HG03469 (cell line): ENCODE results near the gene SPPL3.
"Not testable (repeated sequence)": the region's sequence is repeated elsewhere in the genome, so short reads cannot be mapped to it uniquely, and the experiment has no call there.

Source experiments
- ATAC-seq: cut with Tn5 transposase; IDR thresholded peaks from one replicate; pipeline ENCODE4 v1.9.1; 2021; ENCODE audit warnings: mild to moderate bottlenecking, moderate library complexity, moderate number of reproducible peaks; ENCODE audit not compliant: unreplicated experiment

SPPL3 gene

GRCh38 chr12:120732198-120732597, 172.0 kb downstream of the SPPL3 start:
- not testable (repeated sequence) for ATAC-seq

GRCh38 chr12:120726961-120727360, 177.2 kb downstream of the SPPL3 start:
- ATAC-seq, result no peak

DNA sequence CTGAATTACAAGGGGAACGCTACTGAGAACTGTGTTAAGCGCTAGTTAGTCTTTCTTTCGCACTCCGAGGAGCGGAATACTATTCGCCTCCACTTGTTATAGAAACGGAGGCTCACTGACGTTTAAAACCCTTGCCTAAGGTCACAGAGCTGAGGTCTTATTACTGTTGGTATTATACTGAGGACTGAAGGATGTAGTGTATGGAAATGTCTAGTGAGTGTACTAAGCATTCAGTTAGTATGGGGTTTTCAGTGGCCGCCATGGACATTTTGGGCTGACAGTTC, 177.7 kb downstream of the SPPL3 start:
- no peak for ATAC-seq

DNA sequence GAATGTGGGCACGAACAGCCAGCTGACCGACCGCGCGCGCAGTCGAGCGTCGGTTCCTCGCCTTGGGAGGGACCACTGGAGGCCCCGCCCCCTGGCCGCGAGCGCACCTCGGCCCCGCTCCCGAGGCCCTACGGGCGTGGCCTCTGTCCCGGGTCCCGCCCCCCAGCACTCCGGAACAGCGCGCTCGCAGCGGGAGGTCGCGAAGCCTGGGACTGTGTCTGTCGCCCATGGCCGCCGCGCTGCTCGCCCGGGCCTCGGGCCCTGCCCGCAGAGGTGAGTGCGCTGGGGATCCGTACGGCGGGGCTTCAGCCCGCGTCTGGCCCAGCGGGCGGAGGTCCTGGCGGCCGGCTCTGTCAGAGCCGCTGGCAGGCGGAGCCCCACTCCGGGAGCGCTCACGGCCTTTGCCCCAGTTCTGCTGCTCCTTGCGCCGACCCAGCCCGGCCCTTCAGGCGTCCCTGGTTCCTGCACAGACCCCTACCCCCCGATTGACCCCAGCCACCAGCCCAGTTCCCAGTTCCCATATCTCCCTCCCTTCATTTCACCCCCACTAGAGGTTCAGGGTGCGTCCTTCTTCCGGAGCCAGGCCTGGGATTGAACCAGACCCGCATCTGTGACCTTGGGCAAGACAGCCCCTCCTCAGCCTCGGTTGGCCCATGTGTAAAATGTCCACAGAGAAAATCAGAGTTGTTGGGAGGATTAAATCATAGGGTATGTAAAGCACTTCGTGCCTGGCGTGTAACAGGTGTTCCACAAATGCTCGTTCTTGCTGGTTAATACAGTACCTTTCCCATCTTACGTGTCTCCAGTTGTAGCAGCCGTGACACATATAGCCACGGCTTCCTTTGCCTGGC, 178.3 kb downstream of the SPPL3 start, which contains the start of gene ACADS:
Gene ACADS, plus strand, starts transcription at position 168 of the 851 bp plus-strand sequence. Its CDS starts 60 bp downstream, at position 228.
- ATAC-seq, result peak; percentile 81

GRCh38 chr12:120725151-120725658, 179.0 kb downstream of the SPPL3 start:
- ATAC-seq, result no peak

DNA sequence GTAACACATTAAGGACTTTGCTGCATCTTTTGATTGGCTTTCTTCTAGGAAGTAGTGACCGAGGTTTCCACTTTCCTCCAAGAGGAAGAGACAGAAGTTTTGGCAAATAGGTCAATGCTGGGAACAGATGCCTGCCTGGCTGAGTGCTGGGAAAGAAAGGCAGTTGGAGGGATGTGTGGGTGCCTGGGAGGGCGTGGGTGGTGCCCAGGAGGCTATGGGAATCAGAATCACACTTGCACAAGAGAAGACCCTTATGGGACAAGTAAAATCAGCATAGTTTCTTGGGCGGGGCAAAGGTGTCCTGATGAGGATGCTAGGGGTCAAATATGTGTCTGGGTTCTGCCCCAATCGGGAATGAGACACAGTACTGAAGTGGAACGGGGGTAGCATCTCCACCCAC, 179.4 kb downstream of the SPPL3 start:
- no peak for ATAC-seq

GRCh38 chr12:120722784-120723183, 181.4 kb downstream of the SPPL3 start:
- ATAC-seq, result no peak

DNA sequence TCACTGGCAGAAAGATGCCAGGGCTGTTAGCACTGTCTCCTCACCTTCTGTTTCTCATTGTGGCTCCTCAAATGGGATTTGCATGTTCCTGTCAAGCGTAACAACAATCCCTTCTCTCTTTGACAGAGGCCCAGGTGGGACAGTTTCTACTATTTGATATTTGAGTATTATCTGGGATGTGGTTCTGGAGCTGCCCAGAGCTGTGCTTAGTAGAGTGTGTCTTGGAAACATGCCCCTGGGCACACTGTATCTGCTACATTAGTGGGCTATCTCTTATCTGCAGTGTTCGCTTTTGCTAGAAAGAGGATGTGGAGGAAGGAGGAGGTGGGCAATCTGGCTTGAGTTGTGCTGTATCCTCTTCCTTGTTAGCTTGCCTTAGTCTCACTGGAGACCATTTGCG, 182.3 kb downstream of the SPPL3 start:
- no peak for ATAC-seq

- no peak for ATAC-seq
Observed at GRCh38 chr12:120720987-120721801, 183.0 kb downstream of the SPPL3 start.

DNA sequence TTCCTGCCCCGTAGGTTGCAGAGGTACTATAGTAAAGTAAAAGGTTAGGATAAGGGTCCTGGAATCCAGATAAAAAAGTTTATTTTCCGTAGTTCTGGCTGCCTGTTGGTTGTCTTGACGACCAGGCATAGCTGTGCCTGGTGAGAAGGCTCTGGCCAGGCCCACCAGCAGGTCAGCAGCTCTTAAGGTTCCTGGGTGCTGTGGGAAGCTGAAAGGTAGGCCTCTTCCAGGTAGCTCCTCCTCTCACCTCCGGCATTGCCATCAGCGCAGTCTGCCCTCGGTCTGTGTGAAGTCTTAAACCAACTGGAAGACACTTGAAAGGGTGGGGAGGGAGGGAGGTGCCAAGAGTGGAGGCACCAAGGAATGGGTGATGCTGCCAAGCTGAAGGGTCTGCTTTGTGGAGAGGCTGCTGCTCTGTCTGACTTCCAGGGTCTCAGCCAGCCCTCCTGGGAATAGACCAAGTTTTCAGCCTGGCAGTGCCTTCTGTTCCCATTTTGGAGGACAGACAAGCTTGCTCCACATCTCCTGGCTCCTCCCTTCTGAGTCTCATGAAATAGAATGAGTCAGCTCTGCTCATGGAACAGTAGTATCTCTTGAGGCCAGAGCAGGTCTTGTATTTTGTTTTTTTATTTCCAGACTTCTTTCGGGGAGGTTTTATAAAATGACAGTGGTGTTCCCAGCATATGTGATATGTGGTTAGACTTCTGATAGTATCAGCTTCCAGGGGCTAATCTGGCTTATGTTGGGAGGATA, 183.7 kb downstream of the SPPL3 start:
- no peak for ATAC-seq

- ATAC-seq, result no peak
Observed at GRCh38 chr12:120719496-120720233, 184.5 kb downstream of the SPPL3 start.

- ATAC-seq, result no peak
Observed at GRCh38 chr12:120719072-120719471, 185.1 kb downstream of the SPPL3 start.

- ATAC-seq, result no peak
Observed at GRCh38 chr12:120718055-120718454, 186.1 kb downstream of the SPPL3 start.

DNA sequence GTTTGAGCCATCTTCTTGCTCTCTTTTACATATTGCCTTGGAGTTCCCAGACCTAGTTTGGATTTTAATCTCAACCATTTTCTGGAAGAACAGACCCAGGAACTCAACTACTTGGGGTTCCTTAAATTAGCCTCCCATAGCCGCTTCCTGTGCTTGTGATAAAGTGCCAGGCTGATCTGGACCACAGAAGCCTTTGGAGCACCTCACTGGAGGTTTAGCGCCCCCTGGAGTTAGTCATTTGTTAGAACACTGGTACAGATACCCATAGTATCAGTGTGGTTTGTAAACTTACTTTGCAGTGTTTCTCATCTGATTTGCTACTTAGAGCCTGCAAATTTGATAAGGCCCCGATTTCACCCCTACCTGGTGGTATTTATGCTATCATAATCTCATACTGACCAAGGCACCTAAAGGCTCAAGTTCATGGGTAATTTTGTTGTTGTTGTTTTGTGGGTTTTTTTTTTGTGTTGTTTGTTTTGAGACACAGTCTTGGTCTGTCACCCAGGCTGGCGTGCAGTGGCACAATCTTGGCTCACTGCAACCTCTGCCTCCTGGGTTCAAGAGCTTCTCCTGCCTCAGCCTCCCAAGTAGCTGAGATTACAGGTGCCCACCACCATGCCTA, 190.2 kb downstream of the SPPL3 start:
- ATAC-seq, result no peak

GRCh38 chr12:120712610-120713009, 191.5 kb downstream of the SPPL3 start:
- ATAC-seq, result no peak
